Activated naive CD4-positive, alpha-beta T cell treated with anti-CD3 and anti-CD28 coated beads, Interleukin-2, amount 50 U/mL, for 72 hours (primary cell): ENCODE results near the gene IQCH. TPM values are rescaled to one million over a fixed set of nuclear protein-coding genes. Genes with fewer than 3 reads are reported as not detected.

Experiments used
- ATAC-seq, 2 donors: fragments of 150-1000 bp; cut with Tn5 transposase; 2 replicates each; pipeline ENCODE4 v1.10.0; 2021; ENCODE audit warnings: mild to moderate bottlenecking in 2 of 2, moderate library complexity in 2 of 2
- DNase-seq, 2 donors: peaks; one replicate each; pipeline ENCODE4 v3.0.0; 2021 to 2022; ENCODE audit warnings: low spot score in 2 of 2
- H3K27ac Mint-ChIP-seq, 2 donors: one replicate each; pipeline ENCODE4 v1.8.0; 2022; ENCODE audit warnings: mild to moderate bottlenecking in 2 of 2, mixed read lengths in 2 of 2
- H3K36me3 Mint-ChIP-seq, 2 donors: one replicate each; pipeline ENCODE4 v1.8.0; 2022; ENCODE audit warnings: mixed read lengths in 2 of 2
- H3K9me3 Mint-ChIP-seq, 2 donors: one replicate each; pipeline ENCODE4 v1.8.0; 2022; ENCODE audit warnings: mixed read lengths in 2 of 2
- total RNA-seq, 2 donors: library from RNA; stranded (reverse); gene quantifications; one replicate each; pipeline ENCODE4 v1.2.3, GENCODE V29; 2022

IQCH gene
- 1 to 10 TPM in 1 of 2 donors, under 1 TPM in 1; 0.75 to 2.3 TPM for total RNA-seq

- ATAC-seq (peak; percentile 92 to 93), DNase-seq (peak; percentile 99)
- Mint-ChIP-seq H3K9me3 (peaks cover 0 to 2% of the 10 kb centered on the region in 2 donors), H3K36me3 (peaks cover 9 to 13% of the 10 kb centered on the region in 2 donors), H3K27ac (peak within 1 kb of the TSS; percentile 97 to 99)
Observed at GRCh38 chr15:67254238-67255175, at the start of gene IQCH, which contains the start of gene AAGAB. Gene IQCH, plus strand, starts transcription at chr15:67254786. Its CDS starts 111 bp downstream, at chr15:67254897. Gene AAGAB, minus strand, starts transcription at chr15:67254661. Its CDS starts 30 bp downstream, at chr15:67254631.

DNA sequence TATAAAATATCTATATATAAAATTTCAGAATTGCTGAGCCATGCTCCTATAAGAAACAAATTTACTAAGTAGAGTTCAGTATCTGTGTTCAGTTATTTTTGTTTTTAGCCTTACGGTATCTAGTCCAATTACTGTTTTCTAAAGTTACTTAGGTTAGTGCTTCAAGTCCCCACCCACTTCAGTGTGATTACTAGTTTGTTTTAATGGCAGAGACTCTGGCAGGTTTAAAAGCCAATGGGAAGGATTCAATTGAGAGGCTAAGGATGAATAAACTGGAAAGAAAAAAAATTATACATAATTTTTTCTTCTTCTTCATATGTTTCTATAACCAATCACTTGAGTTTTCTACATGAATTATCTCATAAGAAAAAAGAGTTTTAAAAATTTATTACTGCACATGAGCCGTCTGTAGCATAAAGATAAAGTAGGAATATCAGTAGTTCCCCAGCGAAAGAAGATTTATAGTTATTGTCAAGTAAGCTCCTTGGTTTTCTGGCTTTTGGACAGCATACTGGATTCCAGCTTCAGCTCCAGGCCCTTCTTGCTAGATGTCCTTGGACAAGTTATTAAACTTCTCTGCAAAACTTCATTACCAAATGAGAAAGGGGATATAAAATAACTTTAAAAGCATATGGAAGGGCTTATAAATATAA is 46.9 kb upstream of the IQCH start:
- no peaks in the 10 kb centered on the region for H3K9me3 Mint-ChIP-seq
- ATAC-seq (no peak), DNase-seq (no peak)
- H3K27ac Mint-ChIP-seq: no peak overlapping the region
- peaks cover 0 to 14% of the 10 kb centered on the region in 2 donors for H3K36me3 Mint-ChIP-seq

- Mint-ChIP-seq H3K36me3 (peaks cover 0 to 10% of the 10 kb centered on the region in 2 donors), H3K9me3 (no peaks in the 10 kb centered on the region), H3K27ac (no peak overlapping the region)
- DNase-seq (no peak), ATAC-seq (no peak)
Observed at GRCh38 chr15:67208396-67208795, 46.2 kb upstream of the IQCH start.

- no peak for ATAC-seq
Observed at GRCh38 chr15:67210555-67211168, 43.9 kb upstream of the IQCH start.

DNA sequence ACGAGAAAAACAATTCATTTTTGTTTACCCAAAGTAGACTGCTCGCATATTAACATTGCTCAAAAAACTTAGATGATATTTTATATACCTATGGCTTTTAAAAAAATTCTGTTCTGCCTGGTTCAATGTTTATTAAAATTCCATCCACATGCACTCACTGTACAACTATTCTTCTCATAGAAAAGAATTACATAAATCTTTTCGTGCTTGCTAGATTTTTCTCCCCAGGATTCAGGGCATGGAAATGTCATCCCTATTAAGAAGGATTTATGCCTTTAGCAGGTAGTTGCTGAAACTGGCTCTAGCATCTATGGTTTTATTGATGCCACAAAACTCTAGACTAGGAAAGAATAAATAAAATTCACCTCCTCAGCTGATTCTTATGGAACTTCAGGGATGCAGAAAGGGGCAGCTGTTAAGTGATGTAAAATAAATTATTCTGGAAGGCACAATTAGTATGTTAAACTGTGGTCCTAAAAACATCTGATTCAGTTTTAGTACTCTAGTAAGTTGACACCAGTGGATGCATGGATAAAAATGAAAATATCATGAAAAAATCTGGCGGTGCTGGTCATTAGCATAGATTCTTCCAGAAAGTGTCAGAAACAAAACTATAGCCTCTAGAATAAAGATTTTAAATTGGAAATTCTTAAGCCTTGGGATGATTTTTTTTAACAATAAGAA is 41.8 kb upstream of the IQCH start:
- peaks cover 0 to 4% of the 10 kb centered on the region in 2 donors for H3K36me3 Mint-ChIP-seq
- no peak for ATAC-seq
- H3K9me3 Mint-ChIP-seq: no peaks in the 10 kb centered on the region

More at GRCh38 chr15:67210555-67211168, 43.9 kb upstream of the IQCH start:
- Mint-ChIP-seq H3K27ac (peak overlapping the region in 1 of 2 donors; percentile 4), H3K36me3 (peaks cover 0 to 4% of the 10 kb centered on the region in 2 donors), H3K9me3 (no peaks in the 10 kb centered on the region)
- DNase-seq: no peak

DNA sequence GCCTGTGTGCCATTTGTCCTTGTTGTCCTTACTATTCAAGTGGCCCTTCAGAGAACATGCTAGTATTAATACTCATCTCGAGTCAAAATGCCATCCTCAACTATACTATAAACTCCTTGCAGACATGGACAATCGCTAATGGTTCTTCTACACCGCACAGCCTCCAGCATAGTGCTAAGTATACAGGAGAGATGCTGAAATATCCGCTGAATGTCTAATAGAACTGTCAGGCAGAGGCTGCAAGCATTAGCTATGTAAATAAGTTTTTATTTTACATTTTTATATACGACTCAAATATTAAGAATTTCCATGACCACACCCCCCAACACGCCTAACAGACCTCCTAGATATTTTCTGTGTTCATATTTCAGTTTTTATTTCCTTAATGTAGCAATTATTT is 39.5 kb upstream of the IQCH start:
- H3K36me3 Mint-ChIP-seq: peaks cover 9 to 14% of the 10 kb centered on the region in 2 donors
- H3K27ac Mint-ChIP-seq: no peak overlapping the region
- ATAC-seq: no peak
- no peaks in the 10 kb centered on the region for H3K9me3 Mint-ChIP-seq
- no peak for DNase-seq

More for the DNA sequence above, 41.8 kb upstream of the IQCH start:
- DNase-seq: no peak
- H3K27ac Mint-ChIP-seq: no peak overlapping the region

GRCh38 chr15:67216859-67217258 is 37.7 kb upstream of the IQCH start:
- no peak for DNase-seq
- Mint-ChIP-seq H3K27ac (no peak overlapping the region), H3K9me3 (no peaks in the 10 kb centered on the region), H3K36me3 (peaks cover 9 to 14% of the 10 kb centered on the region in 2 donors)
- no peak for ATAC-seq

DNA sequence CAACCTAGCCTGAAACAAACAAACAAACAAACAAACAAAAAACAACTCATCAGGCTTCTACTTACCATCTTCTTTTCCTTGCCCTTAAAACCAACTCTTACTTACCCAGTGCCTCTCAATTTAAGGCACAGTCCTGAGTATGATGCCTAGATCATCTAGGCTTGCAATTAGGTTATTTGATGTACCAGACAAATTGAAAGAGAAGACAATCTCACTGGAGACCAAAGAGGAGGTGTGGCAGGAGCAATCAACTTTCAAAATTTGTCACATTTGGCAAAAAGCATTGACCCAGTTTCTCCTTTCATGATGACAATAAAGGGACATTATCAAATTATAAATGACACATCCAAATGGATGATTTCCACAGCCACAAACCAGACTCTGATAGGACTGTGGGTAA is 36.2 kb upstream of the IQCH start:
- peak in 1 of 2 donors; percentile 20 for ATAC-seq
- DNase-seq: no peak

GRCh38 chr15:67219288-67219687 is 35.3 kb upstream of the IQCH start:
- ATAC-seq (no peak), DNase-seq (no peak)
- H3K27ac Mint-ChIP-seq: no peak overlapping the region
- peaks cover 9 to 14% of the 10 kb centered on the region in 2 donors for H3K36me3 Mint-ChIP-seq
- H3K9me3 Mint-ChIP-seq: no peaks in the 10 kb centered on the region

More for the DNA sequence above, 36.2 kb upstream of the IQCH start:
- no peaks in the 10 kb centered on the region for H3K9me3 Mint-ChIP-seq
- H3K36me3 Mint-ChIP-seq: peaks cover 9 to 14% of the 10 kb centered on the region in 2 donors
- H3K27ac Mint-ChIP-seq: peak overlapping the region in 1 of 2 donors; percentile 51

- Mint-ChIP-seq H3K9me3 (no peaks in the 10 kb centered on the region), H3K36me3 (peaks cover 0 to 14% of the 10 kb centered on the region in 2 donors), H3K27ac (no peak overlapping the region)
- no peak for ATAC-seq
- no peak for DNase-seq
Observed at GRCh38 chr15:67224889-67225288, 29.7 kb upstream of the IQCH start.

DNA sequence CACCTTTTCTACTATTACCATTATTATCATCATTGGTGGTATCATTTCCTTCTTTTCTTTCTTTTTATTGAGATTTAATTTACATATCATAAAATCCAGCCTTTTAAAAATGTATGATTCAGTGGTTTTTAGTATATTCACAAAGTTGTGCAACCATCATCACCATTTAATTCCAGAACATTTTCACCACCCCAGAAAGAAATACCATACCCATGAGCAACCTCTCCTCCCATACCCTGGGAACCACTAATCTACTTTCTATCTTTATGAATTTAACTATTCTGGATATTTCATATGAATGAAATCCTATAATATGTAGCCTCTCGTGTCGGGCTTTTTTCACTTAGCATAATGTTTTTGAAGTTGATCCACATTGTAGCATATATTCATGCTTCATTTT is 29.2 kb upstream of the IQCH start:
- DNase-seq (no peak), ATAC-seq (no peak)
- H3K9me3 Mint-ChIP-seq: no peaks in the 10 kb centered on the region
- peaks cover 3 to 14% of the 10 kb centered on the region in 2 donors for H3K36me3 Mint-ChIP-seq
- no peak overlapping the region for H3K27ac Mint-ChIP-seq

- no peak for ATAC-seq
- no peak for DNase-seq
- no peaks in the 10 kb centered on the region for H3K9me3 Mint-ChIP-seq
- no peak overlapping the region for H3K27ac Mint-ChIP-seq
- peaks cover 17 to 29% of the 10 kb centered on the region in 2 donors for H3K36me3 Mint-ChIP-seq
Observed at GRCh38 chr15:67227431-67227830, 27.2 kb upstream of the IQCH start.

DNA sequence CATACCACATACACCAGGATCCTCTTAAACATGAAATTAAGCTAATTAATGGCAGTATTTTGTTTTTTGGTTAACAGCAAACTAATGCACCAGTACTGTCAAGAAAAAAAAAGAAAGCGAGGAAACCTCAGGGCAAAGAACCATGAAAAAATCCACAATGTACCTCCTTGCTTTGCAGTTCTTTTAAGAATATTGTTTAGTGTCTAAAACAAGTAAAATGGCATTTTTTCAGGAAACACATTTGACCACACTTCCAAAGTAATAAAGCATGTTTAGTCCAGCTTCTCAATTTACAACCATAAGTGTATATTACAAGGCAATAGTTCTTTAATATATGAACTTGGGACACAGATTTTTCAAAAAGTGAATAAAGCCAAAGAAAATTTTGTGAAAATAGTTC is 26.7 kb upstream of the IQCH start:
- Mint-ChIP-seq H3K36me3 (peaks cover 20 to 31% of the 10 kb centered on the region in 2 donors), H3K27ac (no peak overlapping the region), H3K9me3 (no peaks in the 10 kb centered on the region)
- DNase-seq: no peak
- ATAC-seq: no peak

GRCh38 chr15:67228286-67228685 is 26.3 kb upstream of the IQCH start:
- ATAC-seq: no peak
- DNase-seq: no peak
- peak overlapping the region in 1 of 2 donors; percentile 9 for H3K27ac Mint-ChIP-seq
- no peaks in the 10 kb centered on the region for H3K9me3 Mint-ChIP-seq
- H3K36me3 Mint-ChIP-seq: peaks cover 24 to 35% of the 10 kb centered on the region in 2 donors

- peak overlapping the region in 1 of 2 donors; percentile 8 for H3K27ac Mint-ChIP-seq
- H3K36me3 Mint-ChIP-seq: peaks cover 30 to 48% of the 10 kb centered on the region in 2 donors
- ATAC-seq (no peak), DNase-seq (no peak)
- no peaks in the 10 kb centered on the region for H3K9me3 Mint-ChIP-seq
Observed at GRCh38 chr15:67230504-67230903, 24.1 kb upstream of the IQCH start.

DNA sequence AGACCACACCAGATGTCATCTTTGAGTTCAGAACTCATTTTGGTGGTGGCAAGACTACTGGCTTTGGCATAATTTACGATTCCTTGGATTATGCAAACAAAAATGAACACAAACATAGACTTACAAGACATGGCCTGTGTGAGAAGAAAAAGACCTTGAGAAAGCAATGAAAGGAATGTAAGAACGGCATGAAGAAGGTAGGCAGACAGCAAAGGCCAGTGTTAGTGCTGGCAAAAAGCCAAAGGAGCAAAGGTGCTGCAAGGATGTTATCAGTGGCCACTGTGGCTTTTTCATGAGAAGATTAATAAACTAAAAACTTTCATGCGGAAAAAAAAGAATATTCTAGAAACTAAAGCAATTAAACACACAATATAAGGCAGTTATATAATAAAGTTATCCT is 22.0 kb upstream of the IQCH start:
- DNase-seq: no peak
- Mint-ChIP-seq H3K27ac (no peak overlapping the region), H3K36me3 (peaks cover 30 to 55% of the 10 kb centered on the region in 2 donors), H3K9me3 (no peaks in the 10 kb centered on the region)
- ATAC-seq: no peak
